ENCODE results near the gene SCTR. TPM values are rescaled to one million over a fixed set of nuclear protein-coding genes. Genes with fewer than 3 reads are reported as not detected.

SCTR gene
- total and polyA plus RNA-seq, 2 of the 13 experiments (the other 11 are each of a cell fraction or from before 2014, with no cell fraction given), result not detected

- peak; percentile 32; the same call in 1 of the 2 replicates for TF ChIP-seq TBX2 (CRISPR knock-in tag; IDR thresholded peaks at IDR 0.05; ENCODE audit: borderline replicate concordance)
- TF ChIP-seq MYC (CRISPR knock-in tag; IDR thresholded peaks at IDR 0.05; ENCODE audit: borderline replicate concordance), result peak; percentile 22; the same call in 1 of the 2 replicates
- no peak for TF ChIP-seq ZC3H4 (CRISPR knock-in tag; IDR thresholded peaks at IDR 0.05; ENCODE audit: borderline replicate concordance)
- peak; percentile 47; the same call in 1 of the 2 replicates for TF ChIP-seq ZNF768 (CRISPR knock-in tag; IDR thresholded peaks at IDR 0.05)
- TF ChIP-seq ZNF792 (CRISPR knock-in tag; IDR thresholded peaks at IDR 0.05), result no peak
- TF ChIP-seq, protein P1, sequence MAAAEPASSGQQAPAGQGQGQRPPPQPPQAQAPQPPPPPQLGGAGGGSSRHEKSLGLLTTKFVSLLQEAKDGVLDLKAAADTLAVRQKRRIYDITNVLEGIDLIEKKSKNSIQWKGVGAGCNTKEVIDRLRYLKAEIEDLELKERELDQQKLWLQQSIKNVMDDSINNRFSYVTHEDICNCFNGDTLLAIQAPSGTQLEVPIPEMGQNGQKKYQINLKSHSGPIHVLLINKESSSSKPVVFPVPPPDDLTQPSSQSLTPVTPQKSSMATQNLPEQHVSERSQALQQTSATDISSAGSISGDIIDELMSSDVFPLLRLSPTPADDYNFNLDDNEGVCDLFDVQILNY (CRISPR knock-in tag; conservative IDR thresholded peaks at IDR 0.05), result peak; percentile 61; the same call in 1 of the 2 replicates
- TF ChIP-seq NBN (conservative IDR thresholded peaks at IDR 0.05), result no peak
- TF ChIP-seq, protein P2, sequence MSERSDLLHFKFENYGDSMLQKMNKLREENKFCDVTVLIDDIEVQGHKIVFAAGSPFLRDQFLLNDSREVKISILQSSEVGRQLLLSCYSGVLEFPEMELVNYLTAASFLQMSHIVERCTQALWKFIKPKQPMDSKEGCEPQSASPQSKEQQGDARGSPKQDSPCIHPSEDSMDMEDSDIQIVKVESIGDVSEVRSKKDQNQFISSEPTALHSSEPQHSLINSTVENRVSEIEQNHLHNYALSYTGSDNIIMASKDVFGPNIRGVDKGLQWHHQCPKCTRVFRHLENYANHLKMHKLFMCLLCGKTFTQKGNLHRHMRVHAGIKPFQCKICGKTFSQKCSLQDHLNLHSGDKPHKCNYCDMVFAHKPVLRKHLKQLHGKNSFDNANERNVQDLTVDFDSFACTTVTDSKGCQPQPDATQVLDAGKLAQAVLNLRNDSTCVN (CRISPR knock-in tag; IDR thresholded peaks at IDR 0.05; ENCODE audit: borderline replicate concordance), result 0 out of 2 replicates have a peak, but pooled peaks have one; percentile 46
- no peak for TF ChIP-seq SRSF9 (IDR thresholded peaks at IDR 0.05; ENCODE audit: borderline replicate concordance, insufficient read depth, low read depth, low read length, poor library complexity, severe bottlenecking)
- TF ChIP-seq ZNF124 (CRISPR knock-in tag; IDR thresholded peaks at IDR 0.05), result 0 out of 2 replicates have a peak, but pooled peaks have one; percentile 36
- 0 out of 2 replicates have a peak, but pooled peaks have one; percentile 59 for TF ChIP-seq ZNF766 (CRISPR knock-in tag; IDR thresholded peaks at IDR 0.05; ENCODE audit: borderline replicate concordance)
- peak; percentile 32; the same call in 1 of the 2 replicates for TF ChIP-seq YEATS4 (CRISPR knock-in tag; IDR thresholded peaks at IDR 0.05; ENCODE audit: borderline replicate concordance)
- TF ChIP-seq AGO1 (IDR thresholded peaks at IDR 0.05; ENCODE audit: low read depth, low read length, poor library complexity, severe bottlenecking), result no peak
- TF ChIP-seq MIXL1 (CRISPR knock-in tag; IDR thresholded peaks at IDR 0.05), result no peak
- TF ChIP-seq ZNF513 (CRISPR knock-in tag; conservative IDR thresholded peaks at IDR 0.05), result no peak
- TF ChIP-seq TOE1 (CRISPR knock-in tag; IDR thresholded peaks at IDR 0.05), result no peak
- TF ChIP-seq NFKB2 (CRISPR knock-in tag; IDR thresholded peaks at IDR 0.05; ENCODE audit: borderline replicate concordance), result peak; percentile 35; the same call in 1 of the 2 replicates
- peak; percentile 11; the same call in 1 of the 2 replicates for TF ChIP-seq ISL2 (CRISPR knock-in tag; IDR thresholded peaks at IDR 0.05)
- peak; percentile 43 for TF ChIP-seq YY1 (IDR thresholded peaks at IDR 0.05; ENCODE audit: insufficient read depth, insufficient replicate concordance, low read depth, low read length)
- TF ChIP-seq, protein P3, sequence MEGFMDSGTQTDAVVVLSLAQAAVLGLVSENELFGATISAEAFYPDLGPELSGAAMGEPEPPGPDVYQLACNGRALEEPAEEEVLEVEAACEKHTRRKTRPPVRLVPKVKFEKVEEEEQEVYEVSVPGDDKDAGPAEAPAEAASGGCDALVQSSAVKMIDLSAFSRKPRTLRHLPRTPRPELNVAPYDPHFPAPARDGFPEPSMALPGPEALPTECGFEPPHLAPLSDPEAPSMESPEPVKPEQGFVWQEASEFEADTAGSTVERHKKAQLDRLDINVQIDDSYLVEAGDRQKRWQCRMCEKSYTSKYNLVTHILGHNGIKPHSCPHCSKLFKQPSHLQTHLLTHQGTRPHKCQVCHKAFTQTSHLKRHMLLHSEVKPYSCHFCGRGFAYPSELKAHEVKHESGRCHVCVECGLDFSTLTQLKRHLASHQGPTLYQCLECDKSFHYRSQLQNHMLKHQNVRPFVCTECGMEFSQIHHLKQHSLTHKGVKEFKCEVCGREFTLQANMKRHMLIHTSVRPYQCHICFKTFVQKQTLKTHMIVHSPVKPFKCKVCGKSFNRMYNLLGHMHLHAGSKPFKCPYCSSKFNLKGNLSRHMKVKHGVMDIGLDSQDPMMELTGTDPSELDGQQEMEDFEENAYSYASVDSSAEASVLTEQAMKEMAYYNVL (CRISPR knock-in tag; IDR thresholded peaks at IDR 0.05; ENCODE audit: borderline replicate concordance), result no peak
- TF ChIP-seq SETDB1 (CRISPR knock-in tag; IDR thresholded peaks at IDR 0.05; ENCODE audit: borderline replicate concordance), result no peak
- no peak for TF ChIP-seq ZKSCAN5 (CRISPR knock-in tag; IDR thresholded peaks at IDR 0.05)
Observed at GRCh38 chr2:119544075-119544938, 20.0 kb upstream of the SCTR start, which contains the start of gene CFAP221 (continued).
